CD14-positive monocyte (primary cell): ENCODE data around the gene HCK. TPM values are rescaled to one million over a fixed set of nuclear protein-coding genes. Genes with fewer than 3 reads are reported as not detected.

ENCODE experiments used
- DNase-seq, 3 donors: peaks; one replicate each; pipeline ENCODE4 v3.0.0-alpha.2; 2011 to 2022
- H2AFZ ChIP-seq: 2 replicates; pipeline ENCODE4 v1.6.0; 2012; ENCODE audit warnings: mild to moderate bottlenecking, low read depth, low read length, inconsistent platforms; ENCODE audit not compliant: insufficient read depth, poor library complexity, severe bottlenecking
- H3K27ac ChIP-seq, 2 donors: 1 replicate in 1 of 2; 2 replicates in 1 of 2; pipeline ENCODE4 v1.5.1; 2012 to 2013; ENCODE audit warnings: low read length in 2 of 2, control low read depth in 1 of 2, inconsistent platforms in 1 of 2, low read depth in 1 of 2, mild to moderate bottlenecking in 1 of 2
- H3K27me3 ChIP-seq, 2 donors: one replicate each; pipeline versions ENCODE4 v1.6.0 to v1.6.1; 2011 to 2013; ENCODE audit warnings: low read length in 2 of 2; ENCODE audit not compliant: control insufficient read depth in 2 of 2, insufficient read depth in 2 of 2
- H3K36me3 ChIP-seq, 2 donors: replicated peaks in 1 of 2; 1 replicate in 1 of 2; 2 replicates in 1 of 2; pipeline versions ENCODE4 v1.5.1 to v1.6.1; 2012 to 2013; ENCODE audit warnings: low read length in 2 of 2, control low read depth in 1 of 2, inconsistent platforms in 1 of 2, mild to moderate bottlenecking in 1 of 2; ENCODE audit not compliant: insufficient read depth in 2 of 2, control insufficient read depth in 1 of 2
- H3K4me1 ChIP-seq, 2 donors: 1 replicate in 1 of 2; 2 replicates in 1 of 2; pipeline versions ENCODE4 v1.5.1 to v1.6.1; 2012 to 2013; ENCODE audit warnings: low read length in 2 of 2, control low read depth in 1 of 2, inconsistent platforms in 1 of 2, mild to moderate bottlenecking in 1 of 2, moderate library complexity in 1 of 2; ENCODE audit not compliant: insufficient read depth in 2 of 2, control insufficient read depth in 1 of 2
- H3K4me2 ChIP-seq: replicated peaks from 2 replicates; pipeline ENCODE3; 2012; ENCODE audit warnings: low read length, moderate library complexity, mild to moderate bottlenecking; ENCODE audit not compliant: poor library complexity, severe bottlenecking; ENCODE audit errors: extremely low read depth
- H3K4me3 ChIP-seq, 3 experiments: fragments of 200-600 bp in 1 of 3; sonication (generic) in 1 of 3; replicated peaks in 1 of 3; 1 replicate in 2 of 3; 2 replicates in 1 of 3; pipeline ENCODE4 v1.5.1; 2011 to 2013; ENCODE audit warnings: low read length in 3 of 3, mild to moderate bottlenecking in 3 of 3, control low read depth in 2 of 3, low read depth in 2 of 3, inconsistent platforms in 1 of 3, moderate library complexity in 1 of 3
- H3K79me2 ChIP-seq: 2 replicates; pipeline ENCODE4 v1.6.0; 2012; ENCODE audit warnings: mild to moderate bottlenecking, control low read depth, inconsistent platforms, low read length, moderate library complexity; ENCODE audit not compliant: insufficient read depth
- H3K9ac ChIP-seq: 2 replicates; pipeline ENCODE4 v1.6.0; 2017; ENCODE audit warnings: low read length, mild to moderate bottlenecking; ENCODE audit not compliant: insufficient read depth, poor library complexity, severe bottlenecking
- H3K9me3 ChIP-seq, 2 donors: replicated peaks in 1 of 2; 1 replicate in 1 of 2; 2 replicates in 1 of 2; pipeline versions ENCODE4 v1.5.1 to v1.6.1; 2012 to 2013; ENCODE audit warnings: low read length in 2 of 2, control low read depth in 1 of 2; ENCODE audit not compliant: control insufficient read depth in 1 of 2, insufficient read depth in 1 of 2
- H4K20me1 ChIP-seq: 2 replicates; pipeline ENCODE4 v1.6.0; 2012; ENCODE audit warnings: mild to moderate bottlenecking, low read length, control low read depth, moderate library complexity; ENCODE audit not compliant: insufficient read depth
- H3K27ac Mint-ChIP-seq, 7 donors: one replicate each; pipeline ENCODE4 v1.8.0; 2020; ENCODE audit warnings: mild to moderate bottlenecking in 7 of 7, mixed read lengths in 7 of 7, moderate library complexity in 6 of 7, inconsistent platforms in 2 of 7
- H3K27me3 Mint-ChIP-seq, 3 donors: one replicate each; pipeline ENCODE4 v1.8.0; 2021 to 2022; ENCODE audit warnings: low read depth in 3 of 3, mild to moderate bottlenecking in 3 of 3, mixed read lengths in 3 of 3, moderate library complexity in 3 of 3, inconsistent platforms in 1 of 3
- H3K36me3 Mint-ChIP-seq, 2 donors: one replicate each; pipeline ENCODE4 v1.8.0; 2020; ENCODE audit warnings: mixed read lengths in 2 of 2, inconsistent platforms in 1 of 2, mild to moderate bottlenecking in 1 of 2
- H3K4me1 Mint-ChIP-seq: one replicate; pipeline ENCODE4 v1.8.0; 2020; ENCODE audit warnings: mild to moderate bottlenecking, mixed read lengths
- H3K4me3 Mint-ChIP-seq, 2 donors: one replicate each; pipeline ENCODE4 v1.8.0; 2020; ENCODE audit warnings: mild to moderate bottlenecking in 2 of 2, mixed read lengths in 2 of 2, moderate library complexity in 1 of 2
- H3K9me3 Mint-ChIP-seq, 7 donors: one replicate each; pipeline ENCODE4 v1.8.0; 2020 to 2022; ENCODE audit warnings: mixed read lengths in 7 of 7, mild to moderate bottlenecking in 6 of 7, moderate library complexity in 6 of 7, inconsistent platforms in 2 of 7
- CTCF ChIP-seq: fragments of 200-600 bp; IDR thresholded peaks from one replicate; pipeline ENCODE4 v1.8.0; 2022; ENCODE audit warnings: antibody characterized with exemption, mild to moderate bottlenecking
- WGBS: methylation state at CpG from one replicate; pipeline ENCODE4 v1.1.5; 2013; ENCODE audit warnings: missing lambda C conversion rate; ENCODE audit not compliant: insufficient coverage; 5-methylcytosine and 5-hydroxymethylcytosine counted together
- intact Hi-C, 2 donors: fragments of 100-400 bp; cut with micrococcal nuclease; formaldehyde crosslinking; loops; one replicate each; pipeline versions ENCODE4 v1.15.0 to v1.15.1; 2023
- polyA plus RNA-seq, 3 donors: library from polyadenylated mRNA; depleted of rRNA in 1 of 3; unstranded in 2 of 3; stranded (reverse) in 1 of 3; fragments of 300-500 nt in 2 of 3; fragments of >200 nt in 1 of 3; fragmentation: Illumina TruSeq in 2 of 3; gene quantifications; 1 replicate in 2 of 3; 2 replicates in 1 of 3; pipeline ENCODE4 v1.2.3, GENCODE V29; 2012 to 2021

Gene HCK
- polyA plus RNA-seq, 3 donors = 430 to 688 (median 526) TPM

DNA sequence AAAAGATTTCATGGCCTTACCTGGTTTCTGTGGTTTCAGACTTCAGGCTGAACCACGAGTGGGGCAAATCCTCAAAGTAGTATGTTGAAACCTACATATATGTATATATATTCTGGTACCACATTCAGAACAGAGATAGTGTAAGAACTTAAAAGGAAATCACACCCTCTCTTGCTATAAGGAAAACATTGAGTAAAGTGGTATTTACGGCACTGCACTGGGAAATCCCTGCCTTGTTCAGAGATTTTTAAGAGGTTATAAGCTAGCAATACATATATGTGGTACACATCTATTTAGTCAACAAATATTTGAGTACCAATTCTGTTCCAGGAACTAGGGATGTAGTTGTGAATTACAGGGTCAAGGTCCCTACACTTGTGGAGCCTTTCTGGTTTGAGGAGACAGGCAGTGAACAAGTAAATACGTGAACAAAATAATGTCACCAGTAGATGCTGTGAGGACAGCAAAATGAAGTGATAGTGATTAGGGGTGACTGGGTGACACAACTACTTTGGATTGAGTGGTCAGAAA is 59.2 kb downstream of the HCK start:
- H3K4me3 ChIP-seq = peak overlapping the region; percentile 81 to 98 (median 81)

GRCh38 chr20:32111753-32112152 is 59.7 kb downstream of the HCK start:
- Histone ChIP-seq H3K79me2 (peaks cover 59% of the 10 kb centered on the region), H4K20me1 (no peaks in the 10 kb centered on the region), H2AFZ (no peak overlapping the region), H3K27ac (peak overlapping the region; percentile 91 to 99), H3K9ac (peak overlapping the region; percentile 82), H3K4me2 (peak overlapping the region; percentile 92), H3K36me3 (peaks cover 5 to 11% of the 10 kb centered on the region in 2 donors), H3K4me3 (peak overlapping the region in 2 of 3 experiments; percentile 15 to 98), H3K4me1 (peaks cover 65 to 69% of the 10 kb centered on the region in 2 donors), H3K27me3 (no peaks in the 10 kb centered on the region), H3K9me3 (no peaks in the 10 kb centered on the region)
- H3K4me3 Mint-ChIP-seq = peak overlapping the region; percentile 51 to 81
- H3K9me3 Mint-ChIP-seq = no peaks in the 10 kb centered on the region
- peaks cover 0 to 2% (median 0%) of the 10 kb centered on the region in 3 donors for H3K27me3 Mint-ChIP-seq
- intact Hi-C loops = loop anchor here (2.0 to 10.0 kb wide), 6 partner anchors 43 to 507 kb away; partner anchors contain the start of genes PLAGL2 (in 2 of the 2), POFUT1 (in 2 of the 2), ASXL1 (in 1 of the 2) and ID1 (in 1 of the 2)
- H3K36me3 Mint-ChIP-seq = peaks cover 18 to 30% of the 10 kb centered on the region in 2 donors
- 0% methylated on average over 2 of the region's 3 CpGs for WGBS
- H3K27ac Mint-ChIP-seq = peak overlapping the region; percentile 99 to 100 (median 100)
- H3K4me1 Mint-ChIP-seq = peaks cover 62% of the 10 kb centered on the region
- TF ChIP-seq CTCF = no peak
- DNase-seq = peak; percentile 52 to 76 (median 63)

More for the DNA sequence above, 59.2 kb downstream of the HCK start:
- peak overlapping the region; percentile 91 to 99 for H3K27ac ChIP-seq
- no peaks in the 10 kb centered on the region for H4K20me1 ChIP-seq
- peaks cover 5 to 11% of the 10 kb centered on the region in 2 donors for H3K36me3 ChIP-seq
- peaks cover 54% of the 10 kb centered on the region for H3K79me2 ChIP-seq
- Mint-ChIP-seq H3K4me1 (peaks cover 57% of the 10 kb centered on the region), H3K9me3 (no peaks in the 10 kb centered on the region), H3K27me3 (peaks cover 0 to 2% (median 0%) of the 10 kb centered on the region in 3 donors), H3K4me3 (peak overlapping the region; percentile 99 to 100), H3K27ac (peak overlapping the region; percentile 99 to 100 (median 100)), H3K36me3 (peaks cover 14 to 24% of the 10 kb centered on the region in 2 donors)
- no peak overlapping the region for H2AFZ ChIP-seq
- peak in 1 of 3 donors; percentile 28 for DNase-seq
- intact Hi-C loops = loop anchor here (5.0 to 10.0 kb wide), 5 partner anchors 46 to 506 kb away; partner anchors contain the start of genes PLAGL2 (in 2 of the 2), POFUT1 (in 2 of the 2), ASXL1 (in 1 of the 2) and ID1 (in 1 of the 2)
- no peaks in the 10 kb centered on the region for H3K9me3 ChIP-seq
- 20% methylated on average over 1 of the region's 3 CpGs for WGBS
- no peaks in the 10 kb centered on the region for H3K27me3 ChIP-seq
- peak overlapping the region; percentile 82 for H3K9ac ChIP-seq
- H3K4me2 ChIP-seq = peak overlapping the region; percentile 92
- H3K4me1 ChIP-seq = peaks cover 59 to 64% of the 10 kb centered on the region in 2 donors
- no peak for TF ChIP-seq CTCF
